Thoracic aorta (tissue), 2 donors: Measurements from ENCODE around the gene FBXO42. TPM values are rescaled to one million over a fixed set of nuclear protein-coding genes. Genes with fewer than 3 reads are reported as not detected.

Experiments
- ATAC-seq: fragments of 150-250 bp; one replicate; pipeline ENCODE4 v1.8.0; 2017; ENCODE audit warnings: low read depth; ENCODE audit not compliant: insufficient number of reproducible peaks, low FRiP score
- DNase-seq: peaks from one replicate; pipeline ENCODE4 v3.0.0-alpha.2; 2020; ENCODE audit warnings: low spot score
- H3K27ac ChIP-seq, 2 donors: fragments of 200-600 bp; sonication (generic); 1 replicate in 1 of 2; 2 replicates in 1 of 2; pipeline ENCODE4 v1.5.1; 2016; ENCODE audit warnings: mild to moderate bottlenecking in 2 of 2, moderate library complexity in 2 of 2
- H3K27me3 ChIP-seq: fragments of 200-600 bp; sonication (generic); replicated peaks from 2 replicates; pipeline ENCODE4 v1.6.0; 2016; ENCODE audit warnings: mild to moderate bottlenecking; ENCODE audit not compliant: insufficient read depth
- H3K36me3 ChIP-seq: fragments of 200-600 bp; sonication (generic); one replicate; pipeline ENCODE4 v1.5.1; 2016
- H3K4me1 ChIP-seq, 2 donors: fragments of 200-600 bp; sonication (generic); 1 replicate in 1 of 2; 2 replicates in 1 of 2; pipeline versions ENCODE4 v1.5.1 to v1.6.0; 2016; ENCODE audit warnings: low read depth in 2 of 2, mild to moderate bottlenecking in 1 of 2; ENCODE audit not compliant: control insufficient read depth in 1 of 2
- H3K4me3 ChIP-seq: fragments of 200-600 bp; sonication (generic); 2 replicates; pipeline ENCODE4 v1.5.1; 2016; ENCODE audit warnings: mild to moderate bottlenecking
- H3K9me3 ChIP-seq: fragments of 200-600 bp; sonication (generic); 2 replicates; pipeline ENCODE4 v1.5.1; 2016
- CTCF ChIP-seq: fragments of 200-600 bp; sonication (generic); IDR thresholded peaks from one replicate; pipeline ENCODE4 v1.5.1; 2019; ENCODE audit warnings: antibody characterized with exemption
- total RNA-seq, 2 donors: library from RNA; depleted of rRNA; stranded (reverse); fragments of >200 nt; gene quantifications; one replicate each; pipeline versions ENCODE4 v1.1.0 to v1.2.3, GENCODE V29; 2016

FBXO42 gene
- total RNA-seq, 2 donors from 2014 or later = 71.2 to 72.2 TPM

GRCh38 chr1:16202281-16203210 lies 149.7 kb downstream of the FBXO42 start:
- ATAC-seq = no peak
- TF ChIP-seq CTCF = no peak
- Histone ChIP-seq H3K36me3 (no peaks in the 10 kb centered on the region), H3K27me3 (no peaks in the 10 kb centered on the region), H3K4me1 (peaks cover 9 to 25% of the 10 kb centered on the region in 2 donors), H3K27ac (no peak overlapping the region), H3K4me3 (no peak overlapping the region), H3K9me3 (no peaks in the 10 kb centered on the region)
- DNase-seq = no peak

GRCh38 chr1:16199700-16200099 lies 152.6 kb downstream of the FBXO42 start:
- H3K27ac ChIP-seq = no peak overlapping the region

DNA sequence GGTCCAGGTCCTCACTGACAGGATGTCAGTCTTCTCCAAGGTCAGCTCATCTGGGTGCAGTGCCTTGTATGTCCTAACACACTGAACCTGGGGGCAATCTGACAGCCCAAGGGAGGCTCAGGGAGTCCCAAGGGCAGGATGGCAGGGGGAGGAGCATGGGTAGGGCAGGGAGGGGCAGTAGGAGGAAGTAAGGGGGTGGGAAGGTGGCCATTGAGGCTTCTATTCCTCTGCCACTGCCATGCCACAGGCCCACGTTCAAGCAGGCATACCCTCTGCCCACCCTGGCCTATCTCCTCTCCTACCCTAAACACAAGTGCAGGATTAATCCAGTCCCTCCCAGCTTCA lies 153.2 kb downstream of the FBXO42 start:
- no peaks in the 10 kb centered on the region for H3K9me3 ChIP-seq
- ATAC-seq (no peak), DNase-seq (no peak)
- H3K4me3 ChIP-seq = no peak overlapping the region
- no peak for TF ChIP-seq CTCF
- H3K27ac ChIP-seq = no peak overlapping the region
- H3K36me3 ChIP-seq = no peaks in the 10 kb centered on the region
- peaks cover 0 to 17% of the 10 kb centered on the region in 2 donors for H3K4me1 ChIP-seq
- no peaks in the 10 kb centered on the region for H3K27me3 ChIP-seq

More at GRCh38 chr1:16199700-16200099, 152.6 kb downstream of the FBXO42 start:
- no peak for ATAC-seq
- Histone ChIP-seq H3K4me3 (no peak overlapping the region), H3K4me1 (peaks cover 0 to 17% of the 10 kb centered on the region in 2 donors), H3K9me3 (no peaks in the 10 kb centered on the region), H3K36me3 (no peaks in the 10 kb centered on the region), H3K27me3 (no peaks in the 10 kb centered on the region)
- no peak for TF ChIP-seq CTCF
- no peak for DNase-seq

GRCh38 chr1:16198444-16199156 lies 153.7 kb downstream of the FBXO42 start:
- Histone ChIP-seq H3K36me3 (no peaks in the 10 kb centered on the region), H3K9me3 (no peaks in the 10 kb centered on the region), H3K4me1 (peaks cover 0 to 17% of the 10 kb centered on the region in 2 donors), H3K4me3 (no peak overlapping the region), H3K27me3 (no peaks in the 10 kb centered on the region), H3K27ac (no peak overlapping the region)
- no peak for ATAC-seq
- no peak for DNase-seq
- TF ChIP-seq CTCF = no peak

DNA sequence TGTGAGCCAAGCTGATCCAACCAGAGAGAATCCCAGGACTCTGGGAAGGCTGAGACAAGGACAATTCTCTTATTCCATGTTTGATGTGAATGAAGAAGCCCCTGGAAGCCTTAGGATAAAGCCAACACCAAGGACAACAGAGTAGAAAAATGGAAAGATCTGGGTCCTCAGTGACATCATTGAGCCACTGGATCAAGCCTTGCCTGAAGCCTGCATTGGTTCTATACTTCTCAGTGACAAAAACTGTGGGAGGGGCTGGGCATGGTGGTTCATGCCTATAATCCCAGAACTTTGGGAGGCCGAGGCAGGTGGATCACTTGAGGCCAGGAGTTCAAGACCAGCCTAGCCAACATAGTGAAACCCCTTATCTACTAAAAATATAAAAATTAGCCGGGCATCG lies 155.4 kb downstream of the FBXO42 start:
- Histone ChIP-seq H3K27ac (no peak overlapping the region), H3K4me3 (no peak overlapping the region), H3K4me1 (peaks cover 0 to 21% of the 10 kb centered on the region in 2 donors), H3K9me3 (no peaks in the 10 kb centered on the region), H3K27me3 (no peaks in the 10 kb centered on the region), H3K36me3 (no peaks in the 10 kb centered on the region)
- no peak for DNase-seq
- no peak for TF ChIP-seq CTCF
- ATAC-seq = no peak
